CD4-positive, alpha-beta T cell (primary cell): ENCODE results near the gene ERC2. TPM values are rescaled to one million over a fixed set of nuclear protein-coding genes. Genes with fewer than 3 reads are reported as not detected.

Experiments
- ATAC-seq: fragments of 200-7000 bp; cut with Tn5 transposase; one replicate; pipeline ENCODE4 v1.10.0; 2022; ENCODE audit warnings: mild to moderate bottlenecking; ENCODE audit not compliant: poor library complexity
- CTCF ChIA-PET: fragments of 350-600 bp; sonication (Branson Sonifier 250); formaldehyde crosslinking; loops from one replicate; lab custom pipeline; 2021; ENCODE audit warnings: antibody characterized with exemption, inconsistent platforms; lab: Charles Lee
- POLR2A ChIA-PET: fragments of 350-600 bp; sonication (Branson Sonifier 250); formaldehyde crosslinking; loops from one replicate; lab custom pipeline; 2021; ENCODE audit warnings: antibody characterized with exemption, inconsistent platforms; lab: Charles Lee
- DNase-seq, 14 experiments: peaks; one replicate each; pipeline ENCODE4 v3.0.0-alpha.2; 2013 to 2020; ENCODE audit warnings: mixed read lengths in 2 of 14
- H3K27ac ChIP-seq, 2 donors: one replicate each; pipeline versions ENCODE4 v1.5.1 to v1.7.0; 2013; ENCODE audit warnings: low read length in 2 of 2, low read depth in 1 of 2, mild to moderate bottlenecking in 1 of 2
- H3K27me3 ChIP-seq, 2 experiments: 1 replicate in 1 of 2; 2 replicates in 1 of 2; pipeline versions ENCODE4 v1.6.1 to v1.7.0; 2013; ENCODE audit warnings: low read length in 2 of 2, control low read depth in 1 of 2, mild to moderate bottlenecking in 1 of 2, moderate library complexity in 1 of 2; ENCODE audit not compliant: insufficient read depth in 2 of 2, control insufficient read depth in 1 of 2
- H3K36me3 ChIP-seq: one replicate; pipeline ENCODE4 v1.6.1; 2013; ENCODE audit warnings: low read length, control low read depth; ENCODE audit not compliant: insufficient read depth
- H3K4me1 ChIP-seq: one replicate; pipeline ENCODE4 v1.6.1; 2013; ENCODE audit warnings: low read length, control low read depth; ENCODE audit not compliant: insufficient read depth
- H3K4me3 ChIP-seq: one replicate; pipeline ENCODE4 v1.5.1; 2013; ENCODE audit warnings: mild to moderate bottlenecking, low read length, moderate library complexity
- H3K9me3 ChIP-seq, 2 experiments: 1 replicate in 1 of 2; 2 replicates in 1 of 2; pipeline versions ENCODE4 v1.6.1 to v1.7.0; 2013; ENCODE audit warnings: low read length in 2 of 2, mild to moderate bottlenecking in 2 of 2, control low read depth in 1 of 2, moderate library complexity in 1 of 2; ENCODE audit not compliant: control insufficient read depth in 1 of 2, insufficient read depth in 1 of 2
- H3K27ac Mint-ChIP-seq: one replicate; pipeline ENCODE4 v1.8.0; 2020; ENCODE audit warnings: mixed read lengths
- H3K27me3 Mint-ChIP-seq: one replicate; pipeline ENCODE4 v1.8.0; 2021; ENCODE audit warnings: mixed read lengths
- H3K36me3 Mint-ChIP-seq: one replicate; pipeline ENCODE4 v1.8.0; 2021; ENCODE audit warnings: low read depth, mixed read lengths
- H3K4me1 Mint-ChIP-seq: one replicate; pipeline ENCODE4 v1.8.0; 2021; ENCODE audit warnings: low read depth, mixed read lengths
- H3K4me3 Mint-ChIP-seq: one replicate; pipeline ENCODE4 v1.8.0; 2020; ENCODE audit warnings: mild to moderate bottlenecking, mixed read lengths
- H3K9me3 Mint-ChIP-seq: one replicate; pipeline ENCODE4 v1.8.0; 2020; ENCODE audit warnings: mixed read lengths
- intact Hi-C, 2 experiments: fragments of 100-400 bp; cut with DNase I in 1 of 2; cut with micrococcal nuclease in 1 of 2; formaldehyde crosslinking; loops; one replicate each; pipeline versions ENCODE4 v1.15.1 to v1.9.0; 2023 to 2025; cut with DNase I, micrococcal nuclease
- total RNA-seq, 174 experiments: library from RNA in 2 of 174; stranded (reverse) in 2 of 174; gene quantifications; one replicate each; pipeline ENCODE4 v1.2.3 and lab custom pipeline; 2021 to 2026
- TF ChIP-seq, protein P1 (sequence below): fragments of 200-600 bp; IDR thresholded peaks from one replicate; pipeline ENCODE4 v1.8.0; 2022; ENCODE audit warnings: antibody characterized with exemption, mild to moderate bottlenecking

Gene ERC2
- total RNA-seq, 2 experiments from 2014 or later: not detected

DNA sequence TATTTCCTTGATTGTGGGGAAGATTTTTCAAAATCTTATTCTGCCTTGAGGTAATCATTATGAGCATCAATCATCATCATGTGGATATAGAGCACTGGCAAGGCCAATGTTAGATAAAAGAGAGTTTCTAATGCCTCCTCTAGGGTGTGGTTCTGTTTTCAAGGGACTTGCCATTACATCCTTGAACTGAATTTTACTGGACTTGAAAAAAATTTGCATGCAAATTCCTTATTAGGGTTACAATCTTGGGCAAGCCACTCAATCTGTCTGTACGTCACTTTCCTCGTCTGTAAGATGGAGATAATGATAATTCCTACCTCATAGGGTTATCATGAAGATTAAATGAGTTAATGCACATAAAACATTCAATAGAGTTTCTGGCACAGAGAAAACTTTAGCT lies 825.0 kb downstream of the ERC2 start:
- H3K27me3 ChIP-seq: no peaks in the 10 kb centered on the region
- H3K36me3 ChIP-seq: no peaks in the 10 kb centered on the region
- H3K4me1 ChIP-seq: no peaks in the 10 kb centered on the region
- ATAC-seq: no peak
- intact Hi-C loops: no loop called here
- no peaks in the 10 kb centered on the region for H3K27me3 Mint-ChIP-seq
- H3K27ac Mint-ChIP-seq: no peak overlapping the region
- H3K9me3 Mint-ChIP-seq: peaks cover 3% of the 10 kb centered on the region
- TF ChIP-seq, protein P1, sequence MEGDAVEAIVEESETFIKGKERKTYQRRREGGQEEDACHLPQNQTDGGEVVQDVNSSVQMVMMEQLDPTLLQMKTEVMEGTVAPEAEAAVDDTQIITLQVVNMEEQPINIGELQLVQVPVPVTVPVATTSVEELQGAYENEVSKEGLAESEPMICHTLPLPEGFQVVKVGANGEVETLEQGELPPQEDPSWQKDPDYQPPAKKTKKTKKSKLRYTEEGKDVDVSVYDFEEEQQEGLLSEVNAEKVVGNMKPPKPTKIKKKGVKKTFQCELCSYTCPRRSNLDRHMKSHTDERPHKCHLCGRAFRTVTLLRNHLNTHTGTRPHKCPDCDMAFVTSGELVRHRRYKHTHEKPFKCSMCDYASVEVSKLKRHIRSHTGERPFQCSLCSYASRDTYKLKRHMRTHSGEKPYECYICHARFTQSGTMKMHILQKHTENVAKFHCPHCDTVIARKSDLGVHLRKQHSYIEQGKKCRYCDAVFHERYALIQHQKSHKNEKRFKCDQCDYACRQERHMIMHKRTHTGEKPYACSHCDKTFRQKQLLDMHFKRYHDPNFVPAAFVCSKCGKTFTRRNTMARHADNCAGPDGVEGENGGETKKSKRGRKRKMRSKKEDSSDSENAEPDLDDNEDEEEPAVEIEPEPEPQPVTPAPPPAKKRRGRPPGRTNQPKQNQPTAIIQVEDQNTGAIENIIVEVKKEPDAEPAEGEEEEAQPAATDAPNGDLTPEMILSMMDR: no peak
- peaks cover 0 to 4% of the 10 kb centered on the region in 2 experiments for H3K9me3 ChIP-seq
- no peak for DNase-seq
- no peak overlapping the region for H3K4me3 ChIP-seq
- no peak overlapping the region for H3K4me3 Mint-ChIP-seq
- no peaks in the 10 kb centered on the region for H3K36me3 Mint-ChIP-seq
- H3K4me1 Mint-ChIP-seq: no peaks in the 10 kb centered on the region
- ChIA-PET CTCF (no interaction called here), POLR2A (no interaction called here)
- no peak overlapping the region for H3K27ac ChIP-seq

DNA sequence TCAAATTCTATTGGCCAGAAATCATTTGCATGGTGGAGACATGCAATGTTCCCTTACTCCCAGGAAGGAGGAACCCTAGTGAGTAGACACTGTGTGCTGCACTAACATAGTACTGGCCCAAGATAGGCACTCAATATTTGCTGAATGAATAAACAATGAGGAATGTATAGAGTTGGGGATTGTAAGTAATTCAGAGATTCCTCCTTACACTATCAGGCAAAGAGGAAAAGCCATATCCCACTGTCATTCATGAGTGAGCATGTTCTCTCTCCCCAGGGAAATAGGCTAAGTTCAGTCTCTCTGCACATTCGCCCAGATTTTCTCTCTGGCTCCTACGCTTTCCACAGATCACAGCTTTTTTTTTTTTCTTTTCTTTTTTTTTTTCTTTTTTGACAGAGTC lies 826.3 kb downstream of the ERC2 start:
- Mint-ChIP-seq H3K4me3 (no peak overlapping the region), H3K27me3 (no peaks in the 10 kb centered on the region), H3K4me1 (no peaks in the 10 kb centered on the region), H3K9me3 (peaks cover 3% of the 10 kb centered on the region), H3K36me3 (no peaks in the 10 kb centered on the region), H3K27ac (no peak overlapping the region)
- no peak overlapping the region for H3K4me3 ChIP-seq
- TF ChIP-seq, protein P1: no peak
- DNase-seq: no peak
- no peaks in the 10 kb centered on the region for H3K9me3 ChIP-seq
- ChIA-PET POLR2A (no interaction called here), CTCF (no interaction called here)
- H3K27ac ChIP-seq: no peak overlapping the region
- intact Hi-C loops: no loop called here
- ATAC-seq: no peak
- H3K36me3 ChIP-seq: no peaks in the 10 kb centered on the region
- H3K27me3 ChIP-seq: no peaks in the 10 kb centered on the region
- no peaks in the 10 kb centered on the region for H3K4me1 ChIP-seq

DNA sequence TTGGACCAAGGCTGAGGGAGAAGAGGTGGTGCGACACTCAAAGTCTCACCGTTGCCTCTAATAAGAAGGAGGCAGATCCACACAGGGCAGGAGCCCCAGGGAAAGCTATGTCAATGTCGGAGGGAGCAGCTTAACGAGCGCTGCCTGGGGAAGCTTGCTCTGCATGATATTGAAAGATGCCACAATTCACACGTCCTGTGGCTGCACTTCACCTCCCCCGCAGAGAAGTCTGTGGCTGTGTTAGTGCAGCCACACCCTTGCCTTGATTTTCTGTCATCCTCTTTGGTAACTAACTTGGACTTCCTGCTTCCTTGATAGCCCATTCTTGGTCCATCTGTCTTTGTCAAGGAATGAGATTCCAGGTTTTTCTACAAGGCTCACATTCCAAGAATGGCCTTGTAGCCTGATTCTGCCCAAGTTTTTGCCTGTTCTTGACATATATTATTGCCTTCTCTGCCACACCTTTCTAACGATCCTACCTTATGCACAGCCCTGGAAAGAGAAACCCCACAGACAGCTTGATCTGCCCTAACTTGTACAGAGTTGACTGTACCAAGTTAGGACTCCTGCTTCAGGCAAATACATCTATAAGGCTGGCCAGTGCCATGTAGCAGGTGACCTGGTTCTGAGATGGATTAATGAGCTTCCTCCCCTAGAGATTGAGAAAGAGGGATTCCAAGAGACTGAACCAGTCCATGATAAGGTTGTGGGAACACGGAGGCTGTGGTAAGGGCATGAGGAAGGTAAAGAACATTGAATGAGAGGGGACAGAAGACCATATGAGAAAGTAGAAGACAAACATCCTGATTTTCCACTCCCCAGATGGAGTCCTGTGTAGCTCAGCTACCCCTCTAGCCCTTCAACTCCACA lies 828.1 kb downstream of the ERC2 start:
- POLR2A ChIA-PET: no interaction called here
- no peak overlapping the region for H3K4me3 Mint-ChIP-seq
- no peak overlapping the region for H3K27ac Mint-ChIP-seq

More for the DNA sequence above, 828.1 kb downstream of the ERC2 start:
- no peak for ATAC-seq
- H3K27me3 Mint-ChIP-seq: no peaks in the 10 kb centered on the region
- Histone ChIP-seq H3K27ac (no peak overlapping the region), H3K36me3 (no peaks in the 10 kb centered on the region), H3K27me3 (no peaks in the 10 kb centered on the region), H3K4me1 (no peaks in the 10 kb centered on the region), H3K9me3 (no peaks in the 10 kb centered on the region), H3K4me3 (no peak overlapping the region)
- H3K4me1 Mint-ChIP-seq: no peaks in the 10 kb centered on the region
- no peak for DNase-seq
- H3K36me3 Mint-ChIP-seq: no peaks in the 10 kb centered on the region
- peaks cover 3% of the 10 kb centered on the region for H3K9me3 Mint-ChIP-seq
- CTCF ChIA-PET: no interaction called here
- intact Hi-C loops: no loop called here
- TF ChIP-seq, protein P1: no peak
